ENCODE results near the gene ZC3H4.
"Not testable (repeated sequence)": the region's sequence is repeated elsewhere in the genome, so short reads cannot be mapped to it uniquely, and the experiment has no call there.

The ZC3H4 gene

GRCh38 chr19:47058621-47059022 is 55.0 kb downstream of the ZC3H4 start:
- H3K27me3 ChIP-seq (ENCODE audit: control insufficient read depth, insufficient read depth, low read length) = no peaks in the 10 kb centered on the region
- no peak overlapping the region for H3K4me2 ChIP-seq (ENCODE audit: low read length)
- H3K36me3 ChIP-seq (ENCODE audit: insufficient read depth, low read length) = no peaks in the 10 kb centered on the region
- H3K9ac ChIP-seq (ENCODE audit: low read depth, low read length) = no peak overlapping the region
- no peaks in the 10 kb centered on the region for H3K9me3 ChIP-seq (replicated peaks; ENCODE audit: low read length)
- H3K4me1 ChIP-seq (ENCODE audit: control insufficient read depth, insufficient read depth, low read length) = no peaks in the 10 kb centered on the region
- H3K4me3 ChIP-seq (ENCODE audit: low read length) = no peak overlapping the region

- Histone ChIP-seq H3K9ac (ENCODE audit: low read depth, low read length) (no peak overlapping the region), H3K4me2 (ENCODE audit: low read length) (no peak overlapping the region), H3K36me3 (ENCODE audit: insufficient read depth, low read length) (no peaks in the 10 kb centered on the region), H3K4me3 (ENCODE audit: low read length) (no peak overlapping the region), H3K4me1 (ENCODE audit: control insufficient read depth, insufficient read depth, low read length) (no peaks in the 10 kb centered on the region), H3K9me3 (replicated peaks; ENCODE audit: low read length) (no peaks in the 10 kb centered on the region), H3K27me3 (ENCODE audit: control insufficient read depth, insufficient read depth, low read length) (no peaks in the 10 kb centered on the region)
These were observed 56.2 kb downstream of the ZC3H4 start for GRCh38 chr19:47057328-47057727.

GRCh38 chr19:47056411-47056810 is 57.2 kb downstream of the ZC3H4 start:
- no peaks in the 10 kb centered on the region for H3K9me3 ChIP-seq (replicated peaks; ENCODE audit: low read length)
- H3K4me1 ChIP-seq (ENCODE audit: control insufficient read depth, insufficient read depth, low read length) = no peaks in the 10 kb centered on the region
- no peak overlapping the region for H3K9ac ChIP-seq (ENCODE audit: low read depth, low read length)
- no peak overlapping the region for H3K4me2 ChIP-seq (ENCODE audit: low read length)
- no peak overlapping the region for H3K4me3 ChIP-seq (ENCODE audit: low read length)
- no peaks in the 10 kb centered on the region for H3K27me3 ChIP-seq (ENCODE audit: control insufficient read depth, insufficient read depth, low read length)
- no peaks in the 10 kb centered on the region for H3K36me3 ChIP-seq (ENCODE audit: insufficient read depth, low read length)

- not testable (repeated sequence) for H3K4me2 ChIP-seq (ENCODE audit: low read length); H3K4me3 ChIP-seq (ENCODE audit: low read length); H3K4me1 ChIP-seq (ENCODE audit: control insufficient read depth, insufficient read depth, low read length); H3K9me3 ChIP-seq (replicated peaks; ENCODE audit: low read length); H3K27me3 ChIP-seq (ENCODE audit: control insufficient read depth, insufficient read depth, low read length); H3K36me3 ChIP-seq (ENCODE audit: insufficient read depth, low read length); H3K9ac ChIP-seq (ENCODE audit: low read depth, low read length)
These were observed 63.0 kb downstream of the ZC3H4 start for GRCh38 chr19:47050562-47050961.

GRCh38 chr19:47049307-47049700 is 64.3 kb downstream of the ZC3H4 start:
- no peaks in the 10 kb centered on the region for H3K27me3 ChIP-seq (ENCODE audit: control insufficient read depth, insufficient read depth, low read length)
- no peaks in the 10 kb centered on the region for H3K36me3 ChIP-seq (ENCODE audit: insufficient read depth, low read length)
- no peaks in the 10 kb centered on the region for H3K9me3 ChIP-seq (replicated peaks; ENCODE audit: low read length)
- no peak overlapping the region for H3K4me3 ChIP-seq (ENCODE audit: low read length)
- H3K4me2 ChIP-seq (ENCODE audit: low read length) = peak overlapping the region; percentile 12
- H3K9ac ChIP-seq (ENCODE audit: low read depth, low read length) = no peak overlapping the region
- peaks cover 10% of the 10 kb centered on the region for H3K4me1 ChIP-seq (ENCODE audit: control insufficient read depth, insufficient read depth, low read length)

- H3K4me1 ChIP-seq (ENCODE audit: control insufficient read depth, insufficient read depth, low read length) = peaks cover 10% of the 10 kb centered on the region
- peak overlapping the region; percentile 87 for H3K4me2 ChIP-seq (ENCODE audit: low read length)
- no peaks in the 10 kb centered on the region for H3K9me3 ChIP-seq (replicated peaks; ENCODE audit: low read length)
- no peaks in the 10 kb centered on the region for H3K36me3 ChIP-seq (ENCODE audit: insufficient read depth, low read length)
- peak overlapping the region; percentile 56 for H3K9ac ChIP-seq (ENCODE audit: low read depth, low read length)
- peak overlapping the region; percentile 75 for H3K4me3 ChIP-seq (ENCODE audit: low read length)
- no peaks in the 10 kb centered on the region for H3K27me3 ChIP-seq (ENCODE audit: control insufficient read depth, insufficient read depth, low read length)
These were observed 65.7 kb downstream of the ZC3H4 start for GRCh38 chr19:47047763-47048405.

- Histone ChIP-seq H3K27me3 (ENCODE audit: control insufficient read depth, insufficient read depth, low read length) (no peaks in the 10 kb centered on the region), H3K4me1 (ENCODE audit: control insufficient read depth, insufficient read depth, low read length) (peaks cover 10% of the 10 kb centered on the region), H3K4me2 (ENCODE audit: low read length) (peak overlapping the region; percentile 87), H3K4me3 (ENCODE audit: low read length) (peak overlapping the region; percentile 75), H3K36me3 (ENCODE audit: insufficient read depth, low read length) (no peaks in the 10 kb centered on the region), H3K9ac (ENCODE audit: low read depth, low read length) (no peak overlapping the region), H3K9me3 (replicated peaks; ENCODE audit: low read length) (no peaks in the 10 kb centered on the region)
These were observed 66.3 kb downstream of the ZC3H4 start for GRCh38 chr19:47047272-47047762.

- H3K4me3 ChIP-seq (ENCODE audit: low read length) = no peak overlapping the region
- H3K27me3 ChIP-seq (ENCODE audit: control insufficient read depth, insufficient read depth, low read length) = no peaks in the 10 kb centered on the region
- no peak overlapping the region for H3K9ac ChIP-seq (ENCODE audit: low read depth, low read length)
- H3K4me1 ChIP-seq (ENCODE audit: control insufficient read depth, insufficient read depth, low read length) = peaks cover 10% of the 10 kb centered on the region
- H3K36me3 ChIP-seq (ENCODE audit: insufficient read depth, low read length) = no peaks in the 10 kb centered on the region
- no peak overlapping the region for H3K4me2 ChIP-seq (ENCODE audit: low read length)
- no peaks in the 10 kb centered on the region for H3K9me3 ChIP-seq (replicated peaks; ENCODE audit: low read length)
These were observed 67.6 kb downstream of the ZC3H4 start for GRCh38 chr19:47045867-47046470.

GRCh38 chr19:47044946-47045866 is 68.4 kb downstream of the ZC3H4 start:
- H3K4me1 ChIP-seq (ENCODE audit: control insufficient read depth, insufficient read depth, low read length) = peaks cover 10% of the 10 kb centered on the region
- no peak overlapping the region for H3K4me3 ChIP-seq (ENCODE audit: low read length)
- H3K4me2 ChIP-seq (ENCODE audit: low read length) = no peak overlapping the region
- no peaks in the 10 kb centered on the region for H3K36me3 ChIP-seq (ENCODE audit: insufficient read depth, low read length)
- H3K27me3 ChIP-seq (ENCODE audit: control insufficient read depth, insufficient read depth, low read length) = no peaks in the 10 kb centered on the region
- H3K9me3 ChIP-seq (replicated peaks; ENCODE audit: low read length) = no peaks in the 10 kb centered on the region
- H3K9ac ChIP-seq (ENCODE audit: low read depth, low read length) = no peak overlapping the region

GRCh38 chr19:47040869-47041268 is 72.7 kb downstream of the ZC3H4 start:
- Histone ChIP-seq H3K9me3 (replicated peaks; ENCODE audit: low read length) (no peaks in the 10 kb centered on the region), H3K4me2 (ENCODE audit: low read length) (no peak overlapping the region), H3K9ac (ENCODE audit: low read depth, low read length) (no peak overlapping the region), H3K4me3 (ENCODE audit: low read length) (no peak overlapping the region), H3K36me3 (ENCODE audit: insufficient read depth, low read length) (no peaks in the 10 kb centered on the region), H3K27me3 (ENCODE audit: control insufficient read depth, insufficient read depth, low read length) (no peaks in the 10 kb centered on the region), H3K4me1 (ENCODE audit: control insufficient read depth, insufficient read depth, low read length) (peaks cover 10% of the 10 kb centered on the region)

GRCh38 chr19:47039239-47039874 is 74.2 kb downstream of the ZC3H4 start:
- H3K4me2 ChIP-seq (ENCODE audit: low read length) = no peak overlapping the region
- no peak overlapping the region for H3K4me3 ChIP-seq (ENCODE audit: low read length)
- no peaks in the 10 kb centered on the region for H3K36me3 ChIP-seq (ENCODE audit: insufficient read depth, low read length)
- no peak overlapping the region for H3K9ac ChIP-seq (ENCODE audit: low read depth, low read length)
- H3K9me3 ChIP-seq (replicated peaks; ENCODE audit: low read length) = no peaks in the 10 kb centered on the region
- H3K4me1 ChIP-seq (ENCODE audit: control insufficient read depth, insufficient read depth, low read length) = peaks cover 20% of the 10 kb centered on the region
- H3K27me3 ChIP-seq (ENCODE audit: control insufficient read depth, insufficient read depth, low read length) = no peaks in the 10 kb centered on the region
